ENCODE measurements around the gene LIN9. TPM values are rescaled to one million over a fixed set of nuclear protein-coding genes. Genes with fewer than 3 reads are reported as not detected.

Gene LIN9
- total RNA-seq, 1 donor from 2014 or later: 0.43 TPM

DNA sequence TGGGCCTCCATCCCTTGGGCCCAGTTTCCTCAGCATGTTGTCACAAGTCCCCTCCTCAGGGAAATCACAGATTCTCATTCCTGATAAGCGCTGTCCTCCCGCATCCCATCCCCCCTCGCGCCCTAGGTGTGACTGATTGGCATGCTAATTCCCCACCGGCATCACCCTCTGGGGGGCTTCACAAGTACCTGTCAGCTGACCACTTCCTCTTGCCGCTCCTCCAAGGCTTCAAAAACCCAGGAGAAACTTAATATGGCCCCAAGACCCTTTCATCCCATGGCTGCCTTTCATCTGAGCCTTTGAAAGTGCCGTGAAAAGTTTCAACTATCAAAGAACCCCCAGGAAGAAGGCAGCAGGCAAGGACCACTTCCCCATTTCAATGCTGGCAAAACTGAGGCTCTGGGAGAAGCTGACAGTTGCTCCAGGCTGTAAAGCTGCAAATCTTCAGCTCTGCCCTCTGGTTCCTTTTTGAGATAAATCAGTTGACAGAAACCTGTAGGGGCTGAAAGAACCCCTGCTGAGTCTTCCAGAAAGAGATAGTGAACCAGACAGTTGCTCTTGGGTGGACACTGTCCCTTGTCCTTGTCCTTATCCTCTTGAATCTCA lies 98.3 kb downstream of the LIN9 start:
- no peaks in the 10 kb centered on the region for H3K27me3 ChIP-seq
- no peak overlapping the region for H3K4me3 ChIP-seq
- no peaks in the 10 kb centered on the region for H3K9me3 ChIP-seq
- no peak for DNase-seq (ENCODE audit: low spot score in 2 of 2)
- no peaks in the 10 kb centered on the region for H3K36me3 ChIP-seq
- H3K27ac ChIP-seq: no peak overlapping the region
- intact Hi-C loops (cut with DNase I): no loop called here
- no peaks in the 10 kb centered on the region for H3K4me1 ChIP-seq
- TF ChIP-seq, protein P1, sequence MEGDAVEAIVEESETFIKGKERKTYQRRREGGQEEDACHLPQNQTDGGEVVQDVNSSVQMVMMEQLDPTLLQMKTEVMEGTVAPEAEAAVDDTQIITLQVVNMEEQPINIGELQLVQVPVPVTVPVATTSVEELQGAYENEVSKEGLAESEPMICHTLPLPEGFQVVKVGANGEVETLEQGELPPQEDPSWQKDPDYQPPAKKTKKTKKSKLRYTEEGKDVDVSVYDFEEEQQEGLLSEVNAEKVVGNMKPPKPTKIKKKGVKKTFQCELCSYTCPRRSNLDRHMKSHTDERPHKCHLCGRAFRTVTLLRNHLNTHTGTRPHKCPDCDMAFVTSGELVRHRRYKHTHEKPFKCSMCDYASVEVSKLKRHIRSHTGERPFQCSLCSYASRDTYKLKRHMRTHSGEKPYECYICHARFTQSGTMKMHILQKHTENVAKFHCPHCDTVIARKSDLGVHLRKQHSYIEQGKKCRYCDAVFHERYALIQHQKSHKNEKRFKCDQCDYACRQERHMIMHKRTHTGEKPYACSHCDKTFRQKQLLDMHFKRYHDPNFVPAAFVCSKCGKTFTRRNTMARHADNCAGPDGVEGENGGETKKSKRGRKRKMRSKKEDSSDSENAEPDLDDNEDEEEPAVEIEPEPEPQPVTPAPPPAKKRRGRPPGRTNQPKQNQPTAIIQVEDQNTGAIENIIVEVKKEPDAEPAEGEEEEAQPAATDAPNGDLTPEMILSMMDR (IDR thresholded peaks at IDR 0.05): no peak

DNA sequence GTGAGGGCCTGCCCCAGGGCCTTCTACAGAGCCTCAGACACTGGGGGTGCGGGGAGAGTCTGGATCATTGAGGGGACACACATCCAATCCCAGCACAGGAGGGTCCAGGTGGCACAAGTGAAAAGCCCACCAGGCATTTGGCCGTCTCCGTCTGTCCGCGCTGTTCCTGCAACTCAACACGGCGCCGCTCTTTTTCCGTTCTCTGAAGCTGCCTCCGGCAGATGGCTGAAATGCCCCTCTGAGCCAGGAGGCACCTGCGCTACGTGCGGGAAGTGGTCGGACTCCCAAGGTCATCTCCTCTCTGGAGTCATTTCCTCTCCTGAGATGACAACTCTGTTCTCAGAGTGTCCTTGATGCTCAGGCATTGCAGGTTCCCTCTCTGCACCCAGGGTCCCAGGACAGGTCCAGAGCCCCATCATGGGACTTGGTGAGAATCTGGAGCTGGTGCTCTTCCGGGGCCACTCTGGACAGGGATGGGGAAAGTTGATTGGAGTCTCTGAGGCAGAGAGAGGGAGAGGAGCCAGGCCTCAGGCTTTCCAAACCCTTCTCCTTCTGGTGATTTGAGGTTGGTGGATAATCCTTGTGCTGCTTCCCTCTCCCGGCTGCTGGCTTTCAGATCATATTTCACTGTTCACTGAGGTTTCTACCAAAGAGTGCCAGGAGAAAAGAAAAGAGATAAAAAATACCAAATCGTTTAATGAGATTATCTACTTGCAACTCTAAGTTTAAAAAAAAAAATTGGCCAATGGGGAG lies 99.5 kb downstream of the LIN9 start:
- TF ChIP-seq, protein P1 (IDR thresholded peaks at IDR 0.05): no peak
- Histone ChIP-seq H3K27me3 (no peaks in the 10 kb centered on the region), H3K36me3 (no peaks in the 10 kb centered on the region), H3K4me1 (no peaks in the 10 kb centered on the region), H3K9me3 (no peaks in the 10 kb centered on the region), H3K27ac (no peak overlapping the region), H3K4me3 (no peak overlapping the region)
- intact Hi-C loops (cut with DNase I): no loop called here
- no peak for DNase-seq (ENCODE audit: low spot score in 2 of 2)

DNA sequence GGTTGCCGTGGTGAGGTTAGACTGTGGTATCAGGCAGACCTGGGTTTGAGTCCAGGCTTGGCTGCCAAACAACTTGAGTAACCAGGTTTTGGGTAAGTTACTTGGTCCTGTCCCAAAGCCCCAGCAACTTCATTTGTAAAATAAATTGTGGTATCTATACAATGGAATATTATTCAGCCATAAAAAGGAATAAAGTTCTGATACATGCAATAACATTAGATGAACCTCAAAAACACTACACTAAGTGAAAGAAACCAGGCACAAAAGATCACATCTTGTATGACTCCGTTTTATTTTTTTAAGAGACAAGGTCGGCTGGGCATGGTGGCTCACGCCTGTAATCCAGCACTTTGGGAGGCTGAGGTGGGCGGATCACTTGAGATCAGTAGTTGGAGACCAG lies 101.9 kb downstream of the LIN9 start:
- no peak for DNase-seq (ENCODE audit: low spot score in 2 of 2)
- TF ChIP-seq, protein P1 (IDR thresholded peaks at IDR 0.05): no peak
- H3K27ac ChIP-seq: no peak overlapping the region
- intact Hi-C loops (cut with DNase I): no loop called here
- no peaks in the 10 kb centered on the region for H3K36me3 ChIP-seq
- H3K4me3 ChIP-seq: no peak overlapping the region
- H3K27me3 ChIP-seq: no peaks in the 10 kb centered on the region
- H3K9me3 ChIP-seq: no peaks in the 10 kb centered on the region
- no peaks in the 10 kb centered on the region for H3K4me1 ChIP-seq

DNA sequence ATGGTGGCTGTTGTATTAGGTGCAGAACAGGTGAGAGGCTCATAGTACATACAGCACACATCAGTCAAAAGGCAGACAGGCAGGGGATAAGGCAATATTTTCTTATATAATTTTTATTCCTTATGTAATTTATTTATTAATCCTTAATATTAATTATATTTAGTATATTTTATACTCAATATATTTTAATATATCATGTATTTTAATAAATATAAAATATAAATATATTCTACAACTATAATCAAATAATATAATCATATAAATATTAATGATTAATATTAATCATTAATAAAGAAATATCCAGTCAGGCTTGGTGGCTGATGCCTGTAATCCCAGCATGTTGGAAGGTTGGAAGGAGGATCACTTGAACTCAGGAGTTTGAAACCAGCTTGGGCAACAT lies 104.8 kb downstream of the LIN9 start:
- H3K27ac ChIP-seq: no peak overlapping the region
- H3K4me3 ChIP-seq: no peak overlapping the region
- DNase-seq (ENCODE audit: low spot score in 2 of 2): no peak
- no peaks in the 10 kb centered on the region for H3K36me3 ChIP-seq
- H3K9me3 ChIP-seq: no peaks in the 10 kb centered on the region
- TF ChIP-seq, protein P1 (IDR thresholded peaks at IDR 0.05): no peak
- H3K4me1 ChIP-seq: no peaks in the 10 kb centered on the region
- intact Hi-C loops (cut with DNase I): no loop called here
- no peaks in the 10 kb centered on the region for H3K27me3 ChIP-seq

DNA sequence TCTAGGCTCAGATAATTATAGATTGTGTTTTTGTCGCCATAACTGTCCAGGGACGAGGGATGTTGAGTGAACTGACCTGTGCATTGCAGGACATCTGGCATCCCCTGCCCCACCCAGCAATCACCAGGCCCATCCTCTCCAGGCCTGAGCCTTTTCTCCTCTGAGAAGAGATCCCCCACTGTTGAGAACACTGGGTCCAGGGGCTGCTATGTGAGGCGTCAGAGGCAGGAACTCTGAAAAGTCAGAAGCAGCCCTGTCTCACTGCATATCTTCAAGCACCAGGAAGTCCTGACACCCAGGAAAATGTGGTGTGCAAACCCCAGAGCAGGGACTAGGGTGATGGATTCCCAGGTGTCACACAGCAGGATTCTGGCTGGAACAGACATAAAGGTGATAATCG lies 105.3 kb downstream of the LIN9 start:
- H3K4me3 ChIP-seq: no peak overlapping the region
- no peaks in the 10 kb centered on the region for H3K36me3 ChIP-seq
- DNase-seq (ENCODE audit: low spot score in 2 of 2): no peak
- no peaks in the 10 kb centered on the region for H3K4me1 ChIP-seq
- intact Hi-C loops (cut with DNase I): no loop called here
- TF ChIP-seq, protein P1 (IDR thresholded peaks at IDR 0.05): no peak
- no peaks in the 10 kb centered on the region for H3K27me3 ChIP-seq
- H3K9me3 ChIP-seq: no peaks in the 10 kb centered on the region
- no peak overlapping the region for H3K27ac ChIP-seq
